GM19328 (cell line): ENCODE measurements around the gene PDYN.
"Not testable (repeated sequence)": the region's sequence is repeated elsewhere in the genome, so short reads cannot be mapped to it uniquely, and the experiment has no call there.

Source experiments
- ATAC-seq: cut with Tn5 transposase; IDR thresholded peaks from one replicate; pipeline ENCODE4 v1.9.1; 2021; ENCODE audit warnings: mild to moderate bottlenecking, moderate library complexity; ENCODE audit not compliant: unreplicated experiment

Gene PDYN

DNA sequence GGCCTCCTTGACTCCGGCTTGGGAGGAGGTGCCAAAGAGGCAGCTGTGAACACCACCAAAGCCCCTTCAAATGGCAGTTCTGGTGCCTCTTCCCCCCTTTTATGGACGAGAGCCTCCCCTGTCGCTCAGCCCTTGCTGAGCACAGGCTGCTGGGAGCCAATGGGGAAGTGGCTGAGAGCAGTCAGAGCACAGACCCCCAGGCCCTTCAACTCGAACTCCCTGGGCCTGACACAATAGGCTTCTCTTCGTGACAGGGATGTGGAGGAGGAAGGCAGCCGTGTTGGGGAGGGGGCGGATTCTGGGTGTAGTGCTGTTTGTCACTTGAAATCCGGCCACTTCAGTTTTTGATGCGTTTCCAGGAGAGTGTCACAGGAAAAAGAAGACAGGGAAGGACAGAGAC is at the start of gene PDYN:
Gene PDYN, minus strand, starts transcription at position 73 of the 400 bp plus-strand sequence. CDS start 10,974 bp downstream, outside the sequence.
- no peak for ATAC-seq

DNA sequence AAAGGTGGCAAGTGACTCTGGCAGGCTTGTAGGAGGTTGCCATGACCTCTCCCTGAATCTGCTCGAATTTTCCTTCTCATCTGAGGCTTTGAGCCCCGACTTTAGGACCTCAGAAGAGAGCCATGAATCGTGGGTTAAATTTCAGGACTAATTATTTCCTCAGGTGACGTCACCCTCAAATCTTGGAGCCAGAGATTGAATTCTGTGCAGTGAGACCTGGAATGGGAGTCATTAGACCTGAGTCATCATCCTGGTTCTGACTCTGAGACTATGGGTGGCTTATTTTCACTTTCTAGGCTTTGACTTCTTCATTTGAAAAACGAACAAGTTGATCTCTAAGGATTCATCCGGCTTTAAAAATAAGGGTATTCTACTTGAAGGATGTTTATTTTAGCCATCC is 48.5 kb upstream of the PDYN start:
- ATAC-seq, result no peak

DNA sequence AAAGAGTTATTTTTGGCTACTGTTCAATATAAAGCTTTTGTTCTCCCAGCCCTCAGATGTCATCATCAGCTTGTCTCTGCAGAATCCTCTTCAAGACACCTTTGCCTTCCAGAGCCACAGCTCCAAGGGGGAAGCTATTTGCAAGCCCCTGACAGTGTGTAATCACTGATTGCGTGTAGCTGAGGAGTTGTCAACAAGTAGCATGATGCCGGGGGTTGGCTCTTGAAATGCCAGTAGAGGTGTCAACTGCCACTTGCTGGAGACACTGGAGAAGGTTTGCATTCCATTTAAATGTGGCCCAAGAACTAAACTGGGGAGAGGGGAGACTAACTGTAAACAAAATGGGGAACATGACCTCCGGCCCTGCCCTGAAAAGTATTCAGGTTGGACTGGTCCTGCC is 44.3 kb upstream of the PDYN start:
- ATAC-seq, result no peak

DNA sequence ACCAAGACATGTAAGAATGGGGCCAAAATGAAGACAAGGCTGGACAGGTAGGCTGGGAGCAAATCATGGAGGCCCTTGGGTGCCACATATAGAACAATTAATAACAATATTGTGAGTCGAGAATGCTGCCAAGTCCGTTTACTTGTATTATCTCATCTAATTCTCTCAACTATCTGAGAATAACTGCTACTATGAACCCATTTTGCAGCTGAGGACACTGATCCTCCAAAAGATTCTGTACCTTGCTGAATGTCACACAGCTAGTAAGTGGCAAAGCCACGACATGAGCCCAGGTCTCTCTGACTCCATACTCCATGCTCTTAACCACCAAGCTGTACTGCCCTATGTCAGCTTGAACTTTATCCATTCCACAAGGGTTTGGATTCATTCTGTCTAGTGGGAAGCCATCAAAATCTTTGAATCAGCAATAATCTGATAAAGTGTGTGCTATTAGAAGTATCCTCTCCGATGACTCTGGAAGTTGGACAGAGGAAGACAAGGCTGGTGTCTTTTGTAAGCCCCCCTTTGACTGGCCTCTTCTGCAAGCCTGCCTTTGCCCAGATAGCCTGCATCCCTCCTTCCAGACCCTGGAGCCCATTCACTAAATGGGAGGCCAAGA is 43.5 kb upstream of the PDYN start:
- no peak for ATAC-seq

DNA sequence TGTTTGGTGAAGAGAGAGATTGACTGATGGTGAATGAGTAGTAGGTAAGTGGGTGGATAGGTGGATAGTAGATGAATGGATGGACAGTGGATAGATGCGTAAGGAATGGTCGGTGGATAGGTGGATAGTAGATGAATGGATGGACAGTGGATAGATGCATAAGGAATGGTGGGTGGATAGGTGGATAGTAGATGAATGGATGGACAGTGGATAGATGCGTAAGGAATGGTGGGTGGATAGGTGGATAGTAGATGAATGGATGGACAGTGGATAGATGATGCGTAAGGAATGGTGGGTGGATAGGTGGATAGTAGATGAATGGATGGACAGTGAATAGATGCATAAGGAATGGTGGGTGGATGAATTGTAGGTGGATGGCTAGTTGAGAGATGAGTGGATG is 42.5 kb upstream of the PDYN start:
- ATAC-seq, result not testable (repeated sequence)

DNA sequence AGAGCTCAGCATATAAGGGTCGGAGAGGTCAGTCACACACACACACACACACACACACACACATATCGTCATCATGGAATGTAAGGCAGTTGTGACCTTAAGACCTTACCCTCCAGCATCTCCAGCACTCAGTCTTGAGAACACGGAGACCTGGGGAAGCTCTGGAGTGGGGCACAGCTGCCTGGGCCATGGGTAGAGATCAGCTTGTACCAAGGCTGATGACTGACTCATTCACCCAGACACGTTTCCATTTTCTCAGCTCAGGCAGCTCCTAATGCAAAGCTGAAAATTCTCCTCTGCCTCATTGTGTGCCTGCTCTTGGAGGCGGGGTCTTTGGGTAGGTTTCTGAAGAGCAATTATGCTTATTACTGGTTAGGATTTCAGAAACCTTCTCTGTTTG is 38.3 kb upstream of the PDYN start:
- no peak for ATAC-seq

DNA sequence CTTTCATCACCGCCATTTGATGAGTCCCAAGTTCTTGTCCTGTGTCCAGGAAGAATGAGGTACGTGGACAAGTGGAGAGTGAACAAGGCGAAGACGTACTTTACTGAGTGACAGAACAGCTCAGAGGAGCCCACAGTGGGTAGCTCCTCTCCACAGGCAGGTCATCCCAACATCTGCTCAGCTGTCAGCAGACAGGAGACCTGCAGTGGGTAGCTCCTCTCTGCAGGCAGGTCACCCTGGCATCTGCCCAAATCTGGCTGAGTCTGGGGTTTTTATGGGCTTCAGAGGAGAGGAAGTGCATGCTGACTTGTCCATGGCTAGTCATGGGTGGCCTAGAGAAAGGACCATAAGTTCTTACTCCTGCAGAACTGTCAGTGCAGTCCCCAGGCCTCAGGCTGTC is 32.7 kb upstream of the PDYN start:
- no peak for ATAC-seq

DNA sequence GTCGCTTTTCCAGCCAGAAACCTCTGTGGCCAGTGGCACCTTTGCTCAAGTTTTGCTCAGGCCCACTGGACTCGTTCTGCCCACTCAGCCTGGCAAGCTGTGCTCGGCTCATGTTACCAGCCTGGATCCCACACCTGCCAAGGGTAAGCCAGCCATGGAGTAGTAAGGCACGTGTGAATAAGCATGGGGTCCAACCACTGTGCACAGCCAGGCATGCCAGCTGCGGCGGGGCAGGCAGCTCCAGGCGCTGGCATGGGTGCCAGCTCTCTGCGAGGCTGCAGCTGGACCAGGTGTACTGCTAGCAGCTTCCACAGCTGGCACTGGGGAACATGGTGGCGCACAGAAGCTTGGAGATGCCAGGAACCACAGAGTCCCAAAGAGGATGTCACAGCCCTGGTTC is 32.1 kb upstream of the PDYN start:
- no peak for ATAC-seq

DNA sequence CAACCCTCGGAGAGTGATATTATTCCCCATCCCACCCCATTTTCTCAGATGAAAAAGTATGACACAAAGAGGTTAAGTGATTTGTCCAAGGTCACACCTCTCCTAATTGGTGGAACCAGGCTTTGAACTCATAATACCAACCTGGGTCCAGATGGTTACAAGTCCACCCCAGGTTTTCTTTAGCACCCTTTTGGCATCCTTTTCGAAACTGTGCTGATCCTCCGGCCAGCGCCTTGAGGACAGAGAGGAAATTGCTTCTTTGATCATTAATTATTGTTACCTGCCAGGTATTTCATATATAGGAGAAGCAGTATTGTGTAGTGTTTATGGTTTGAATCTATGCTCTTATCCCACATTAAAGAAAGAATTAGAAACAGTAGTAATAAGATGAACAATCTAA is 29.3 kb upstream of the PDYN start:
- ATAC-seq, result no peak

DNA sequence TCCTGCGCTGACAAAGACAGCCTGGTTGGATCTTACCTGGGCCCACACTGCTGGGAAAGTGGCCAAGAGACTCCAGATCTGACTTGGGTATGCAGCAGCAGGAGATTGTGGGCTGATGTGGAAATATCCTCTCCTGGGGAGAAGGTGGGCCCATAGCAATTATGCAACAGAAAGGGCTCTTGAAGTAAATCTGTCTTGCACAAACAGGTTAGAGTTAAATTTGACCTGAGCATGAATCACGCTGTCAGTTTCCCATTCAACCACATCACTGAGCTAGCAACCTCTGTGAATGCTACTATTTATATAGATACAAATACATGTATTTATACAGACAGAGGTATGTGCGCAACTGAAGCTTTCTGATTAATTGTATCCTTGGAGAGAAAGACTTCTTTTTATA is 28.3 kb upstream of the PDYN start:
- ATAC-seq, result no peak

DNA sequence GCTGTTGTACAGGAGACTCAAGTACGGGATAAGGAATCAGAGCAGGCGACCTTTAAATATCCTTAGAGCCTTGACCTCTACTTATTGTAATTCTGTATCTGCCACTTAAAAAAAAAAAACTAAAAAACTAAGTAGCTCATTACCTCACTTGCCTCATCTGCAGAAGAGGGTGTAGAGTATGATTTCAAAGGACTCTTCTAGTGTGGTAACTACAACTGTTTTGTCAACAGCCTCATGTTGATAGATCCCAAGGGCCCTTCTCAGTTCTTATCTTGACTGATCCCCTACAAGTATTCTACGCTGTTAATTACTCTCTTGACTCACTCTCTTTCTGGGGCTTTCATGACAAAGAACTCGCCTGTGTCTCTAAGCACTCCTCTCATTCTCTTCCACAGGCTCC is 16.7 kb upstream of the PDYN start:
- ATAC-seq, result no peak

DNA sequence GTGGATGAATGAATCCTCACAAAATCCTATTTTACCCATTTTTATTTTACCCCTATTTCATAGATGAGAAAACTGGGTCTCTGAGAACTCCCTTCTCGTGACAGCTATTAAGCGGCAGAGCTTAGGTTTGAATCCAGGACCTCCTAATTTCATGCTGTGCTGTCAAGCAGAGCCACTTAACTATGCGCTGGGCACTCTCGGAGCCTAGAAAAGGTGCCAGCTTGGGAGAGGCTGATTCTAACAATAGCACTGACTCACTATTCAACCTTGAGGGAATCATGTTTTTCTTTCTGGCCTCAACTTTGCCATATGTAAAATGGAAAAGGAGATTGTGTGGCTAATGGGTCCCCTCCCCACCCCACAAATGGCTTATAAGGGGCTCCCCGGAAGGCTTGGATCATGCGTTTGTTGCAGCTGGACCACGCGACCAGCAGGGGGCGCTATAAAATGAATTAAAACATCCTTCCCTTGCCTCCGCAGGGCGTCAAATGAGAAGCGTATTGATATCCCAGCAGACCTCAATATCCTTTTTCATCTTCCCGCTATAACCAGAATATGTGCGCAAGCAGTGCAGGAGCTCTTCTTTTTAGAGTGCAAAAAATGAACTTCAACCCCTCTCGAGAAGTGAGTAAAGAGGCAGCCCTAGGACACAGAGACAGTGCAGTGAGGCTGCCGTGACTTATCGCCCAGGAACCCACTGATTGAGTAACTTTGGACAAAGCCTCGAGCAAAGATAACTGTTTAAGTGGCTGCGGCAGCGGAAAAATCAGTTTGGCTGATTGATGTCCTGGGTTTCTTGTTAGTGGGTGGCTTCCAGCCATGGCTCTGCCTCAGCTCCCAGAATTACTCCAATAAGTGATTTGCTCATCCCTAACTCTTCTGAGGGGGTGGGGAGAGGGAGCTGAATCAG is 12.8 kb upstream of the PDYN start:
- no peak for ATAC-seq

DNA sequence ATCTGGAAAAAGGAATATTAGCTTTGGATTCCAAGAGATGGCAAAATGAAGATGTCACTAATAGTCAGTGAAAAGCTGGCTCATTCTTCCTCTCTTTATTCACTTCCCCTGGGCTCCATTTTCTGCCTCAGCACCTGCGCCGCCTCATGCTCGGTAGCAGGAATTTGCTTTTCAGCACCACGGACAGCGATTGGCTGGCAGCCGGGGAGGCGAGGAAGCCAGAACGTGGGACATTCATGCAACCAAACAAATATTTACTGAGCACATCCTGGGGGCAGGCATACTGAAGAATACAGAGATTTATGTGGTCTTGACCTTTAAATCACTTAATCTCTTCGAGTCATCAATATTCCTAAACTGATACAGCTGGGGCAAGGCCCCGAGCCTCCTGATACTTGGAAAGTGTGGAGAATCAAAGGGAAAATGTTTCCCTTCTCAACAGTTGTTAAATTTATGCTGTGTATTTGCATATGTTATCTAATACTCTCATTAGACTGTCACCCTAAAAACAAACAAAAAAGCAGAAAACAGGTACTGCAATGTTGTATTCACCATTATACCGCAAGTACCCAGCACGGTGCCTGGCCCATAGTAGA is 12.1 kb upstream of the PDYN start:
- no peak for ATAC-seq

DNA sequence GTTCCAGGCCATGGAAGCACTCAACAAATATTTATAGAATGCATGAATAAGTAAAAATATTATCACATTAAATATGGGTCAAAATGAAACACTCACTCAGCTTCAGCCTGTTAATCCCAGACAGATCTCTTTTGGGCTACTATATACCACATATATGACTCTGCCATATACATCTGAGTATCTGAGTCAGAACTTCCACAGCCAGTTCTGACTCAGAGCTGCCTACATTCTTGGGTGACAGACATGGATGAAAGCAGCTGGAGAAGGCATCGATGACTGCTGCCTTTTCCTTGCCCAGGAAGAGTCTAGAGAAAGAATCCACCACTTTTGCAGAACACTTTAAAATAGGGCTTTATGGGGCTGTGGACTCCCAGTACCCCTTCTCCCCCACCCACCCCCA is 11.5 kb upstream of the PDYN start:
- no peak for ATAC-seq

DNA sequence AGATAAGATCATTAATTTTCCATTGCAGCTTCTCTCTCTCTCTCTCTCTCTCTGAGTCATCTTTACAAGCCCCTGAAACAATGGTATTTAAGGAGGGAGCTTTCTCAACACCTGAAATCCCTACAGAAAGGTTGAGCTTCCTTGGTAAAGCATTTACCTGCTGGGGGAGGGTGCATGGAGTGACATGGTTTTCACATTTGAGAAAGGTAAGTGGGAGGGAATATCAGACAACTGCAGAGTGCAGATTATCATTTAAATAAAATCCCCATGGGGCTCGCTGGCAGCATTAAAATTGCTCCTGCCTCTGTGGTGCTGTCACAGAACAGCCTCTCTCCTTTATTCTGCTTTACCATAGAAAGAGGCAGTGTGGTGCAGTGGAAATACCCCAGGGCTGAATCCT is 10.3 kb upstream of the PDYN start:
- ATAC-seq, result no peak

DNA sequence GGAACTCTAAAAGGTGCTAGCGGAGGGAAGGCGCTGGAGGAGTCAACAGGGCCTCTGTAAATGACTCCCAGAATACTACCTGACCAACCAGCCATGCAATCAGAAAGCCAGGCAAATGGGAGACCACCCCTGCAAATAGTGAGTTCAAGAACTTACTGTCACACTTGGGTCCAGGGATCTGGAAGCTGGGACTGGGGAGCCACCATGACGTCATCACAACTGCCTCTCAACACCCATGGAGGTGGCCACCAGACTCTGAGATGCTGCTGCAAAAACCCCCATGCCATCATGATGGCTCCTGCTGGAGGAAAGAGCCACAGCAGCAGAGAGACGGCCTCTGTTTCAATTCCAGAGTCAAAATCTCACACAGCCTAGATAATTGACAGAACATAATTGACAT is 8.5 kb upstream of the PDYN start:
- no peak for ATAC-seq

DNA sequence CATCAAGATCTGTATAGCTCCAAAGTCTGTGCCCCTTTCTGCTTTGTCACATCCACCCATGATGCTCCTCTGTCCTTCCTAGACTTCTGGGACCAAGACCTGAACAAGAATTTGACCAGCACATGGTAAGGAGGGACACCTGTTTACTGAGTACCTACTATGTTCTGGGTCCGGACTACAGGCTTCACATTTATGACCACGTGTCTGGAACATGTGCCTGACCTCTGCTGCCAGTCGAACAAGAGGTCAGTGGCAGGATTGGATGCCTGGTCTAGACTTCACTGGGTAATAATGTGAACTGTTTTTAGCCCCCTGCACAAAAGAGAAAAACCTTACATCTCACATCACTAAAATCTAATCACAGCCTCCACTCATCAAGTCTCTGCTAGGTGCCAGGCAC is 7.3 kb upstream of the PDYN start:
- no peak for ATAC-seq

DNA sequence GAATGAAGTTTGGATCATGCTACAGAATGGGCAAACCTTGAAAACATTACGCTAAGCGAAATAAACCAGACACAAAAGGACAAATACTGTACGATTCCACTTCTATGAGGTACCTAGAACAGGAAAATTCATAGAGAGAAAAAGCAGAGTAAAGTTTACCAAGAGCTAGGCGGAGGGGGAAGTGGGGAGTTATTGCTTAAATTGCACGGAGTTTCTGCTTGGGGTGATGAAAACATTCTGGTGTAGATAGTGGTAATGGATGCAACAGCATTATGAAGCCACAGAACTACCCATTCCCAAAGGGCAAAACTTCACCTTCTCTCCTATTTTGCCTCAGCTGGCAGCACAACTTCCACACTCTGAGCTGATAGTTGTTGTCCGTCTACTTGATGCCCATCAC is 6.4 kb upstream of the PDYN start:
- no peak for ATAC-seq

DNA sequence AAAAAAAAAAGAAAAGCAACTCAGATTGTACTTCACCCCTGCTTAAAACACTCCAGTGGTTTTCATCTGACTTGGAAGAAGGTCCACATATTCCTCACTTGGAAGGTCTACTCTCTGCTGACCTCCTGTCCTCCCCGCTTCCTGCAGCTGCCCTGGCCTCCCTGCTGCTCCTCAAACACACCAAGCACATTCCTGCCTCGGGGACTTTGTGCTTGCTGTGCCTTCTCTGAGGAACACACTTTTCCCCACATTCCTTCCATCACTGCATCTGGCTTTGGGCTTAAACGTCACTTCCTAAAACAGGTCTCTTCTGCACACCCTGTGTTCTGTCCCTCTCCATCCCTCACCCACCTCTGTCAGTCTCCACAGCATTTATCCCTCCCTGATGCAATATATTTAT is 4.9 kb upstream of the PDYN start:
- no peak for ATAC-seq

DNA sequence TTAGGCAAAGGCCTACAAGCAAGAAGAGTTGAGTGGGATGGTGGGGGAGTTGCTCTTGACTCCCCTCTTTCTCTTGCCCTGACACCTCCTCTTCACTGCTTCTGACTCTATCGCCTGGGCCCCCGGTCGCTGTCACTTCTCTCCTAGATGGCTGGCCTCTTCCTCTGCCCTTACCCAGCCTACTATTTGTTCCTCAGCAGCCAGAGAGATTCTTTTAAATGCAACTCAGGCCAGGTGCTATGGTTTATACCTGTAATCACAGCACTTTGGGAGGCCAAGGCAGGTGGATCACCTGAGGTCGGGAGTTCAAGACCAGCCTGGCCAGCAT is 4.3 kb upstream of the PDYN start:
- no peak for ATAC-seq

DNA sequence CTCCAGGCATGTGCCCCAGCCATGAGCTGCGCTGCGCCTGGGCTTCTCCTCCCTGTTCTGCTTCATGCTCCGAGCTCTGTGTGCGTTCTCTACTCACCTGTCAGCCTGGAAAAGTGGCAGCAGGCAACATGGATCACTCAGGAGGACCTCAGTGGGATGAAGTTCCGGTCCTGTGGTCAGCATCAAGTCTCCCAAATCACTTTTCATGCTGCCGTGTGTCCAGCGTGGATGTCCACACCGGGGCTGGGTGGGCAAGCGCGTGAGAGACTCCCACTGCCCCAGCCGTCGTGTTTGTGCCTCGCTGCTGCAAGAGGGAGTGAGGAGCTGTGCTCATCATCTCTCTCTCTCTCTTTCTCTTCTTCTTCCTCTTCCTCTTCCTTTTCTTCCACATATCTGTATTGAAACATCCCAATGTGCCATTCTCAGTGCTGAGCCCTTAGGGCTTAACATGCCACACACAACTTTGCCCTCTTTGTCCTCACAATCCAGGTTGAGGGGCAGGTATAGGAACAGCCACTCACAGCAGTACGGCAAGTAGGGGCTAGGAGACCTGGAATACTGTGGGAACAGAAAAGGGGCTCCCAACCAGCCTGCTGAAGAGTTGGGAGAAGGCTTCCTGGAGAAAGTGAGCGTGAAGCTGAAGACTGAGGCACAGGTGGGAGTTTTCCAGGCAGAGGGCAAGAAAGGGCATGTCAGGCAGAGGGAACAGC is 3.8 kb upstream of the PDYN start:
- no peak for ATAC-seq
